Omental fat pad (tissue), 4 donors: ENCODE results near the gene RTRAF. TPM values are rescaled to one million over a fixed set of nuclear protein-coding genes. Genes with fewer than 3 reads are reported as not detected.

ENCODE experiments used
- ATAC-seq: fragments of 150-250 bp; one replicate; pipeline ENCODE4 v1.9.1; 2016; ENCODE audit warnings: mild to moderate bottlenecking, moderate library complexity; ENCODE audit not compliant: low FRiP score
- DNase-seq: peaks from one replicate; pipeline ENCODE4 v3.0.0-alpha.2; 2019; ENCODE audit warnings: low spot score
- total RNA-seq, 4 donors: library from RNA; depleted of rRNA; stranded (reverse); fragments of >200 nt; gene quantifications; one replicate each; pipeline ENCODE4 v1.1.0, GENCODE V29; 2016
- TF ChIP-seq, protein P1 (sequence below), 3 donors: fragments of 450-650 bp; IDR thresholded peaks; one replicate each; pipeline ENCODE4 v1.5.1; 2016 to 2017; ENCODE audit warnings: antibody characterized with exemption in 3 of 3, mild to moderate bottlenecking in 3 of 3, moderate library complexity in 2 of 3

Gene RTRAF
- total RNA-seq, 4 donors from 2014 or later, result 63.8 to 84.6 (median 71.6) TPM

DNA sequence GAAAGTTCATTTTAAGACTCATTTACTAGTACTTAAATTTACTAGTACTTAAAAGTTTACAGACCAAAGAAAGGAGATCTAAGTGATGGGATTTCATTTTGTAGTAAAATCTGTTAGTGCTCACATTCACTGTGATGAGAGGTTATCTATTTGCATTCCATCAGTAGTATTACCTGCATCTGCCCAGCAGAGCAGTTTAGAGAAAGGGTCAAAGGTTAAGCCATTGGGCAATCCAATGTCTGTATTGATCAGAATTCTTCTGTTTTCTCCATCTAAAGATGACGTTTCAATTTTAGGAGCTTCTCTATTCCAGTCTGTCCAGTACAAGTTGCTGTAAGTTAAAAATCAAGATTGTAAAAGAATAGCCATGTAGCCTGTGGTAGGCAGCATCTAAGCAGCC, 18.3 kb downstream of the RTRAF start:
- ATAC-seq (no peak), DNase-seq (no peak)
- TF ChIP-seq, protein P1, sequence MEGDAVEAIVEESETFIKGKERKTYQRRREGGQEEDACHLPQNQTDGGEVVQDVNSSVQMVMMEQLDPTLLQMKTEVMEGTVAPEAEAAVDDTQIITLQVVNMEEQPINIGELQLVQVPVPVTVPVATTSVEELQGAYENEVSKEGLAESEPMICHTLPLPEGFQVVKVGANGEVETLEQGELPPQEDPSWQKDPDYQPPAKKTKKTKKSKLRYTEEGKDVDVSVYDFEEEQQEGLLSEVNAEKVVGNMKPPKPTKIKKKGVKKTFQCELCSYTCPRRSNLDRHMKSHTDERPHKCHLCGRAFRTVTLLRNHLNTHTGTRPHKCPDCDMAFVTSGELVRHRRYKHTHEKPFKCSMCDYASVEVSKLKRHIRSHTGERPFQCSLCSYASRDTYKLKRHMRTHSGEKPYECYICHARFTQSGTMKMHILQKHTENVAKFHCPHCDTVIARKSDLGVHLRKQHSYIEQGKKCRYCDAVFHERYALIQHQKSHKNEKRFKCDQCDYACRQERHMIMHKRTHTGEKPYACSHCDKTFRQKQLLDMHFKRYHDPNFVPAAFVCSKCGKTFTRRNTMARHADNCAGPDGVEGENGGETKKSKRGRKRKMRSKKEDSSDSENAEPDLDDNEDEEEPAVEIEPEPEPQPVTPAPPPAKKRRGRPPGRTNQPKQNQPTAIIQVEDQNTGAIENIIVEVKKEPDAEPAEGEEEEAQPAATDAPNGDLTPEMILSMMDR (IDR thresholded peaks at IDR 0.05), result no peak

- TF ChIP-seq, protein P1 (IDR thresholded peaks at IDR 0.05), result no peak
- DNase-seq, result no peak
- ATAC-seq, result no peak
These were observed 18.8 kb downstream of the RTRAF start for GRCh38 chr14:52008136-52008535.

DNA sequence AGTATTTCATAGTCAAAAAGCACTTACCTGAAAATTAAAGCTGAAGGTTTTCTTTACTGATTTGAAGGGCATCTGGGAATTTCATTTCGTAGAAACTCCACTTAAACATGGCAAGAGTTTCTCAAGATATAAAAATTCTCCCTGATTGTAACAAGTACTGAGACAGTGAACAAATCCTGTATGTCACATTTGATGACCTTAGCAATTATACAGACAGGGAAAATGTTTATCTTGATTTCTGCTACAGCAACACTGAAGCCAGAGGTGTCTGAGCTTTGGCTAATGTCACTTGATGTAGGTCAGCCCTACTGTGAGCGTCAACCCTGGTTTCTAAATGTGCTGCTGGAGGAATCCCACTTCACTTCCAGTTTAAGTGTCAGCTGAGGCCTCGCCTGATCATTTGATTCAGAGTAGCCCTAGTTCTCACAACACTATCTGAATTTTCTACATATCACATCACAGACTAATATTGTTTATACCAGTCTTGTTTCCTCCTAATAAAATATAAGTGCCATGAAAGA, 20.9 kb downstream of the RTRAF start:
- TF ChIP-seq, protein P1 (IDR thresholded peaks at IDR 0.05), result no peak
- no peak for ATAC-seq
- no peak for DNase-seq

- TF ChIP-seq, protein P1 (IDR thresholded peaks at IDR 0.05), result no peak
- DNase-seq, result no peak
- ATAC-seq, result no peak
These were observed 22.2 kb downstream of the RTRAF start for GRCh38 chr14:52011523-52011922.

- DNase-seq, result no peak
- TF ChIP-seq, protein P1 (IDR thresholded peaks at IDR 0.05), result no peak
- peak; percentile 35 for ATAC-seq
These were observed 23.3 kb downstream of the RTRAF start for GRCh38 chr14:52012635-52013034.

- ATAC-seq (no peak), DNase-seq (no peak)
These were observed 24.7 kb downstream of the RTRAF start for GRCh38 chr14:52013984-52014600.

More at GRCh38 chr14:52013984-52014600, 24.7 kb downstream of the RTRAF start:
- TF ChIP-seq, protein P1 (IDR thresholded peaks at IDR 0.05), result no peak
